Renal pelvis (tissue), 4 donors: ENCODE results near the gene ZMPSTE24. TPM values are rescaled to one million over a fixed set of nuclear protein-coding genes. Genes with fewer than 3 reads are reported as not detected.
"Not testable (repeated sequence)": the region's sequence is repeated elsewhere in the genome, so short reads cannot be mapped to it uniquely, and the experiment has no call there.

ENCODE experiments used
- DNase-seq: peaks from one replicate; pipeline ENCODE4 v3.0.0-alpha.2; 2013
- polyA plus RNA-seq, 3 donors: library from polyadenylated mRNA; unstranded; fragments of 120-200 nt; gene quantifications; one replicate each; pipeline ENCODE4 v1.2.1, GENCODE V29; 2013; ENCODE audit not compliant: insufficient read length in 3 of 3

Gene ZMPSTE24
- polyA plus RNA-seq, 3 donors = 48.5 to 56.5 (median 49.7) TPM

GRCh38 chr1:40315795-40316594 is 58.0 kb downstream of the ZMPSTE24 start:
- peak; percentile 60 for DNase-seq

- peak; percentile 43 for DNase-seq
Observed at GRCh38 chr1:40316595-40317393, 58.8 kb downstream of the ZMPSTE24 start, which contains the start of gene COL9A2. TSS of gene COL9A2 (minus strand) at chr1:40317286. CDS start at chr1:40317197, 89 bp downstream.

- DNase-seq = no peak
Observed at GRCh38 chr1:40317394-40318074, 59.5 kb downstream of the ZMPSTE24 start.

- DNase-seq = no peak
Observed at GRCh38 chr1:40318476-40318875, 60.4 kb downstream of the ZMPSTE24 start.

GRCh38 chr1:40318970-40319621 is 61.1 kb downstream of the ZMPSTE24 start:
- no peak for DNase-seq

GRCh38 chr1:40331403-40331802 is 73.4 kb downstream of the ZMPSTE24 start:
- DNase-seq = not testable (repeated sequence)

- DNase-seq = no peak
Observed at GRCh38 chr1:40332695-40333094, 74.7 kb downstream of the ZMPSTE24 start.

- no peak for DNase-seq
Observed at GRCh38 chr1:40337443-40337842, 79.4 kb downstream of the ZMPSTE24 start.

GRCh38 chr1:40338745-40339419 is 80.8 kb downstream of the ZMPSTE24 start:
- DNase-seq = peak; percentile 85

GRCh38 chr1:40339420-40340323 is 81.6 kb downstream of the ZMPSTE24 start:
- no peak for DNase-seq

GRCh38 chr1:40341491-40342380 is 83.7 kb downstream of the ZMPSTE24 start:
- DNase-seq = no peak

GRCh38 chr1:40342381-40342717 is 84.3 kb downstream of the ZMPSTE24 start:
- DNase-seq = not testable (repeated sequence)

Other genes starting within 250 kb of the ZMPSTE24 start
- gene CAP1, start 217.5 kb upstream of the ZMPSTE24 start, polyA plus RNA-seq = 100 to 1,000 TPM; 170 to 189 (median 184) TPM
- 100 to 1,000 TPM in 1 of 3 donors, 10 to 100 TPM in 2; 93.0 to 113 (median 98.8) TPM for gene PPT1, start 161.0 kb upstream of the ZMPSTE24 start, polyA plus RNA-seq
- 10 to 100 TPM; 22.2 to 25.5 (median 23.6) TPM for gene RLF, start 96.8 kb upstream of the ZMPSTE24 start, polyA plus RNA-seq
- not detected for gene TMCO2, start 10.3 kb upstream of the ZMPSTE24 start, polyA plus RNA-seq
- 10 to 100 TPM; 19.4 to 32.6 (median 31.3) TPM for gene COL9A2, start 59.0 kb downstream of the ZMPSTE24 start, polyA plus RNA-seq
- 10 to 100 TPM; 22.8 to 25.2 (median 24.9) TPM for gene SMAP2, start 115.5 kb downstream of the ZMPSTE24 start, polyA plus RNA-seq
- gene ZFP69B, start 192.2 kb downstream of the ZMPSTE24 start, polyA plus RNA-seq = 1 to 10 TPM; 5.1 to 5.8 (median 5.7) TPM
- 10 to 100 TPM in 1 of 3 donors, 1 to 10 TPM in 2; 5.6 to 10.4 (median 7.3) TPM for gene ZFP69, start 219.1 kb downstream of the ZMPSTE24 start, polyA plus RNA-seq